ENCODE measurements around the gene TMEM116. TPM values are rescaled to one million over a fixed set of nuclear protein-coding genes. Genes with fewer than 3 reads are reported as not detected.

Gene TMEM116
- total RNA-seq, 2 experiments from 2014 or later = 12.7 to 12.8 TPM

- ATAC-seq (ENCODE audit: poor library complexity) (no peak), DNase-seq (no peak)
- POLR2A ChIA-PET = interaction anchor here (1.5 kb wide), 1 partner anchor 26 kb away, joined by 5 read pairs; no protein-coding TSS in a partner anchor
- Histone ChIP-seq H3K4me1 (ENCODE audit: insufficient read depth, low read length) (peaks cover 48% of the 10 kb centered on the region), H3K36me3 (ENCODE audit: insufficient read depth, low read length) (peaks cover 76% of the 10 kb centered on the region), H3K27me3 (ENCODE audit: control insufficient read depth in 1 of 2, insufficient read depth in 2 of 2, low read length in 2 of 2) (no peaks in the 10 kb centered on the region), H3K4me3 (ENCODE audit: low read length) (no peak overlapping the region), H3K27ac (ENCODE audit: low read depth in 1 of 2, low read length in 2 of 2) (peak overlapping the region in 1 of 2 donors; percentile 14), H3K9me3 (ENCODE audit: control insufficient read depth in 1 of 2, insufficient read depth in 1 of 2, low read length in 2 of 2) (no peaks in the 10 kb centered on the region)
- intact Hi-C loops (cut with DNase I, micrococcal nuclease) = loop anchor here in 1 of 2 experiments (10.0 kb wide), 2 partner anchors 334 to 604 kb away; partner anchors contain the start of genes ACAD10 and BRAP
- no peak for TF ChIP-seq CTCF (IDR thresholded peaks at IDR 0.05)
- Mint-ChIP-seq H3K27ac (peak overlapping the region; percentile 63), H3K4me1 (ENCODE audit: low read depth) (peaks cover 59% of the 10 kb centered on the region), H3K36me3 (ENCODE audit: low read depth) (peaks cover 89% of the 10 kb centered on the region), H3K27me3 (no peaks in the 10 kb centered on the region), H3K4me3 (no peak overlapping the region), H3K9me3 (no peaks in the 10 kb centered on the region)
- CTCF ChIA-PET = no interaction called here
Measured at GRCh38 chr12:112018571-112019237, 5.7 kb upstream of the TMEM116 start.

- no peak overlapping the region for H3K4me3 ChIP-seq (ENCODE audit: low read length)
- ChIA-PET CTCF (interaction anchor here (2.5 kb wide), 1 partner anchor 72 kb away, joined by 8 read pairs; no protein-coding TSS in a partner anchor), POLR2A (interaction anchor here (1.5 to 5.6 kb wide), 2 partner anchors 19 to 24 kb away, joined by 5 to 351 read pairs; no protein-coding TSS in a partner anchor)
- no peak overlapping the region for H3K27ac ChIP-seq (ENCODE audit: low read depth in 1 of 2, low read length in 2 of 2)
- no peaks in the 10 kb centered on the region for H3K27me3 Mint-ChIP-seq
- H3K4me1 Mint-ChIP-seq (ENCODE audit: low read depth) = peaks cover 72% of the 10 kb centered on the region
- H3K9me3 ChIP-seq (ENCODE audit: control insufficient read depth in 1 of 2, insufficient read depth in 1 of 2, low read length in 2 of 2) = no peaks in the 10 kb centered on the region
- no peaks in the 10 kb centered on the region for H3K27me3 ChIP-seq (ENCODE audit: control insufficient read depth in 1 of 2, insufficient read depth in 2 of 2, low read length in 2 of 2)
- peak overlapping the region; percentile 54 for H3K27ac Mint-ChIP-seq
- intact Hi-C loops (cut with DNase I, micrococcal nuclease) = loop anchor here in 1 of 2 experiments (10.0 kb wide), 2 partner anchors 332 to 602 kb away; partner anchors contain the start of genes ACAD10 and BRAP
- H3K4me3 Mint-ChIP-seq = no peak overlapping the region
- peaks cover 57% of the 10 kb centered on the region for H3K4me1 ChIP-seq (ENCODE audit: insufficient read depth, low read length)
- ATAC-seq (ENCODE audit: poor library complexity) (no peak), DNase-seq (no peak)
- no peaks in the 10 kb centered on the region for H3K9me3 Mint-ChIP-seq
- peaks cover 59% of the 10 kb centered on the region for H3K36me3 ChIP-seq (ENCODE audit: insufficient read depth, low read length)
- TF ChIP-seq CTCF (IDR thresholded peaks at IDR 0.05) = no peak
- H3K36me3 Mint-ChIP-seq (ENCODE audit: low read depth) = peaks cover 87% of the 10 kb centered on the region
Measured at GRCh38 chr12:112017041-112017440, 4.1 kb upstream of the TMEM116 start.

- H3K27me3 ChIP-seq (ENCODE audit: control insufficient read depth in 1 of 2, insufficient read depth in 2 of 2, low read length in 2 of 2) = no peaks in the 10 kb centered on the region
- TF ChIP-seq CTCF (IDR thresholded peaks at IDR 0.05) = no peak
- POLR2A ChIA-PET = interaction anchor here (5.6 kb wide), 1 partner anchor 18 kb away, joined by 351 read pairs; no protein-coding TSS in a partner anchor
- Mint-ChIP-seq H3K4me1 (ENCODE audit: low read depth) (peaks cover 79% of the 10 kb centered on the region), H3K27ac (peak overlapping the region; percentile 89), H3K9me3 (no peaks in the 10 kb centered on the region), H3K4me3 (peak overlapping the region; percentile 65), H3K27me3 (no peaks in the 10 kb centered on the region), H3K36me3 (ENCODE audit: low read depth) (peaks cover 83% of the 10 kb centered on the region)
- peaks cover 0 to 2% of the 10 kb centered on the region in 2 experiments for H3K9me3 ChIP-seq (ENCODE audit: control insufficient read depth in 1 of 2, insufficient read depth in 1 of 2, low read length in 2 of 2)
- peaks cover 49% of the 10 kb centered on the region for H3K36me3 ChIP-seq (ENCODE audit: insufficient read depth, low read length)
- no peak overlapping the region for H3K4me3 ChIP-seq (ENCODE audit: low read length)
- intact Hi-C loops (cut with DNase I, micrococcal nuclease) = loop anchor here in 1 of 2 experiments (1.0 to 10.0 kb wide), 4 partner anchors 73 to 601 kb away; partner anchors contain the start of genes ACAD10 and BRAP
- H3K27ac ChIP-seq (ENCODE audit: low read depth in 1 of 2, low read length in 2 of 2) = no peak overlapping the region
- peaks cover 68% of the 10 kb centered on the region for H3K4me1 ChIP-seq (ENCODE audit: insufficient read depth, low read length)
- ATAC-seq (ENCODE audit: poor library complexity) (no peak), DNase-seq (no peak)
- CTCF ChIA-PET = interaction anchor here (2.5 kb wide), 1 partner anchor 71 kb away, joined by 8 read pairs; no protein-coding TSS in a partner anchor
Measured at GRCh38 chr12:112015938-112016337, 3.0 kb upstream of the TMEM116 start.
